HG02852 (cell line): Measurements from ENCODE around the gene CDH26.

Source experiments
- ATAC-seq: cut with Tn5 transposase; IDR thresholded peaks from one replicate; pipeline ENCODE4 v1.9.1; 2021; ENCODE audit warnings: mild to moderate bottlenecking, moderate library complexity; ENCODE audit not compliant: unreplicated experiment

Gene CDH26

GRCh38 chr20:60057866-60058807 lies 99.9 kb downstream of the CDH26 start:
- ATAC-seq: no peak

GRCh38 chr20:60058879-60059278 lies 100.7 kb downstream of the CDH26 start:
- no peak for ATAC-seq

GRCh38 chr20:60060006-60060557 lies 101.9 kb downstream of the CDH26 start:
- ATAC-seq: no peak

GRCh38 chr20:60060593-60060992 lies 102.4 kb downstream of the CDH26 start:
- no peak for ATAC-seq

GRCh38 chr20:60062431-60063047 lies 104.3 kb downstream of the CDH26 start:
- ATAC-seq: no peak

GRCh38 chr20:60063048-60063451 lies 104.8 kb downstream of the CDH26 start:
- no peak for ATAC-seq

- ATAC-seq: no peak
Observed at GRCh38 chr20:60063739-60064380, 105.6 kb downstream of the CDH26 start.
